ENCODE data around the gene SETD2. TPM values are rescaled to one million over a fixed set of nuclear protein-coding genes. Genes with fewer than 3 reads are reported as not detected.
A peak's percentile ranks its signal among the peaks of the same experiment; 100 is the strongest.

SETD2 gene
- polyA plus RNA-seq, 3 donors, result 3.1 to 22.4 (median 7.5) TPM

GRCh38 chr3:47161983-47162696, 1.8 kb downstream of the SETD2 start:
- H3K4me1 ChIP-seq (ENCODE audit: control insufficient read depth in 1 of 2, insufficient read depth in 2 of 2, low read length in 2 of 2), result peaks cover 54 to 65% of the 10 kb centered on the region in 2 donors
- WGBS (ENCODE audit: insufficient coverage), result no CpG with 5 or more reads among the region's 4 CpGs
- peak overlapping the region in 1 of 2 donors; percentile 89 for H3K27ac ChIP-seq (ENCODE audit: low read depth in 1 of 2, low read length in 2 of 2)
- H3K27ac Mint-ChIP-seq, result peak overlapping the region in 5 of 7 donors; percentile 88 to 98 (median 95)
- peaks cover under 1 to 2% of the 10 kb centered on the region in 2 donors for H3K36me3 Mint-ChIP-seq
- H4K20me1 ChIP-seq (ENCODE audit: insufficient read depth, low read length), result peaks cover 64% of the 10 kb centered on the region
- H3K4me3 ChIP-seq (replicated peaks in 1 of 3; ENCODE audit: low read depth in 2 of 3, low read length in 3 of 3), result peak overlapping the region; percentile 94 to 95 (median 95)
- H2AFZ ChIP-seq (ENCODE audit: insufficient read depth, low read depth, low read length, poor library complexity, severe bottlenecking), result peak overlapping the region; percentile 98
- peaks cover 0 to 1% (median 0%) of the 10 kb centered on the region in 7 donors for H3K9me3 Mint-ChIP-seq
- H3K79me2 ChIP-seq (ENCODE audit: insufficient read depth, low read length), result peaks cover 98% of the 10 kb centered on the region
- peaks cover 0 to 3% (median 0%) of the 10 kb centered on the region in 3 donors for H3K27me3 Mint-ChIP-seq (ENCODE audit: low read depth in 3 of 3)
- peak in 2 of 3 donors; percentile 55 to 62 for DNase-seq
- H3K4me3 Mint-ChIP-seq, result peak overlapping the region; percentile 97
- no peak for TF ChIP-seq CTCF (IDR thresholded peaks at IDR 0.05)
- intact Hi-C loops (cut with micrococcal nuclease), result loop anchor here (10.0 kb wide), 1 partner anchor 123 kb away; the partner anchor contains the start of genes KIF9 (in 2 of the 2) and KLHL18 (in 2 of the 2)
- H3K4me2 ChIP-seq (replicated peaks; ENCODE audit: extremely low read depth, low read length, poor library complexity, severe bottlenecking), result peak overlapping the region; percentile 89
- peak overlapping the region; percentile 94 for H3K9ac ChIP-seq (ENCODE audit: insufficient read depth, low read length, poor library complexity, severe bottlenecking)
- peaks cover 65% of the 10 kb centered on the region for H3K4me1 Mint-ChIP-seq
- no peaks in the 10 kb centered on the region for H3K27me3 ChIP-seq (ENCODE audit: control insufficient read depth in 2 of 2, insufficient read depth in 2 of 2, low read length in 2 of 2)
- H3K9me3 ChIP-seq (replicated peaks in 1 of 2; ENCODE audit: control insufficient read depth in 1 of 2, insufficient read depth in 1 of 2, low read length in 2 of 2), result no peaks in the 10 kb centered on the region
- no peaks in the 10 kb centered on the region for H3K36me3 ChIP-seq (replicated peaks in 1 of 2; ENCODE audit: control insufficient read depth in 1 of 2, insufficient read depth in 2 of 2, low read length in 2 of 2)

- peaks cover 64% of the 10 kb centered on the region for H3K4me1 Mint-ChIP-seq
- peak overlapping the region; percentile 25 to 28 for H3K27ac ChIP-seq (ENCODE audit: low read depth in 1 of 2, low read length in 2 of 2)
- H3K79me2 ChIP-seq (ENCODE audit: insufficient read depth, low read length), result peaks cover 99% of the 10 kb centered on the region
- DNase-seq, result no peak
- no peaks in the 10 kb centered on the region for H3K9me3 ChIP-seq (replicated peaks in 1 of 2; ENCODE audit: control insufficient read depth in 1 of 2, insufficient read depth in 1 of 2, low read length in 2 of 2)
- no peak for TF ChIP-seq CTCF (IDR thresholded peaks at IDR 0.05)
- peaks cover 0 to 1% (median 0%) of the 10 kb centered on the region in 7 donors for H3K9me3 Mint-ChIP-seq
- peaks cover under 1 to 2% of the 10 kb centered on the region in 2 donors for H3K36me3 Mint-ChIP-seq
- no peak overlapping the region for H3K9ac ChIP-seq (ENCODE audit: insufficient read depth, low read length, poor library complexity, severe bottlenecking)
- peaks cover 83% of the 10 kb centered on the region for H4K20me1 ChIP-seq (ENCODE audit: insufficient read depth, low read length)
- H2AFZ ChIP-seq (ENCODE audit: insufficient read depth, low read depth, low read length, poor library complexity, severe bottlenecking), result no peak overlapping the region
- H3K4me1 ChIP-seq (ENCODE audit: control insufficient read depth in 1 of 2, insufficient read depth in 2 of 2, low read length in 2 of 2), result peaks cover 42 to 54% of the 10 kb centered on the region in 2 donors
- peak overlapping the region in 6 of 7 donors; percentile 26 to 82 (median 64) for H3K27ac Mint-ChIP-seq
- no peak overlapping the region for H3K4me2 ChIP-seq (replicated peaks; ENCODE audit: extremely low read depth, low read length, poor library complexity, severe bottlenecking)
- 87% methylated on average over 3 of the region's 3 CpGs for WGBS (ENCODE audit: insufficient coverage)
- H3K36me3 ChIP-seq (replicated peaks in 1 of 2; ENCODE audit: control insufficient read depth in 1 of 2, insufficient read depth in 2 of 2, low read length in 2 of 2), result no peaks in the 10 kb centered on the region
- no peaks in the 10 kb centered on the region for H3K27me3 Mint-ChIP-seq (ENCODE audit: low read depth in 3 of 3)
- intact Hi-C loops (cut with micrococcal nuclease), result loop anchor here (10.0 kb wide), 1 partner anchor 125 kb away; the partner anchor contains the start of genes KIF9 (in 2 of the 2) and KLHL18 (in 2 of the 2)
- no peaks in the 10 kb centered on the region for H3K27me3 ChIP-seq (ENCODE audit: control insufficient read depth in 2 of 2, insufficient read depth in 2 of 2, low read length in 2 of 2)
- H3K4me3 Mint-ChIP-seq, result no peak overlapping the region
- no peak overlapping the region for H3K4me3 ChIP-seq (replicated peaks in 1 of 3; ENCODE audit: low read depth in 2 of 3, low read length in 3 of 3)
These were observed 4.1 kb downstream of the SETD2 start for GRCh38 chr3:47159820-47160219.
